ENCODE results near the gene BCO2. TPM values are rescaled to one million over a fixed set of nuclear protein-coding genes. Genes with fewer than 3 reads are reported as not detected.
A peak's percentile ranks its signal among the peaks of the same experiment; 100 is the strongest.

BCO2 gene
- total and polyA plus RNA-seq, 2 experiments from 2014 or later, result 23.9 to 39.1 TPM

DNA sequence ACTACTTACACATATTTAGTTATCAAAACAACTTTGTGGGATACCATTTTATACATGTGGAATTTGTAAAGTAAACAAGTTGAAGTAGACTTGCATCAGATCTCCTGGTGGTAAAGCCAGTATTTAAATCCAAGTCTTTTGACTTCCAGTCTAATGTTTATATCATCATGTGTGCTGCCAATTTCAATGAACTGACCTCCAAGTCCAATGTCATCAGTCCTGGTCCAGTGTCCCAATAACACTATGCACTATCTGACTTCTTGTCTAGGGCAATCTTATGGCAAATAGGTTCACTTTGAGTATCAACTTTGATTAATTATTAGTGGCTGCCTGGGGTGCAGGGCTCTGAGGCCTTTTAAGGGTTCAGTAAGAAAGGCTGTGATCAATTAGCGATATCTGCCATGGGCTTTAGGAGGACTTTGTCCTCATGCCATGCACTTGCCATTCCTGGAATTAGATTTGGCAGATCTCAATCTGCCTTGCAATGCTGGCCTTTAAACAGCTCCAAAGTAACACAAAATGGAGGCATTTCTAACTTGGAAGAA is 41.3 kb downstream of the BCO2 start:
- Histone ChIP-seq H3K4me3 (no peak overlapping the region), H2AFZ (no peak overlapping the region), H3K79me2 (no peaks in the 10 kb centered on the region), H3K9me2 (replicated peaks; ENCODE audit: insufficient read depth) (no peaks in the 10 kb centered on the region), H3K27ac (no peak overlapping the region), H3K9me3 (ENCODE audit: low read depth) (no peaks in the 10 kb centered on the region), H3K36me3 (replicated peaks; ENCODE audit: insufficient read depth, low read depth) (no peaks in the 10 kb centered on the region), H4K20me1 (ENCODE audit: insufficient read depth, poor library complexity, severe bottlenecking) (no peaks in the 10 kb centered on the region), H3K27me3 (no peaks in the 10 kb centered on the region), H3K4me1 (ENCODE audit: insufficient read depth) (peaks cover 9% of the 10 kb centered on the region), H3K4me2 (no peak overlapping the region)
- WGBS (ENCODE audit: low lambda C conversion rate, missing lambda C conversion rate), result 90% methylated on average over 1 of the region's 1 CpG
- no peak for DNase-seq (ENCODE audit: low spot score)
- TF ChIP-seq EZH2 (IDR thresholded peaks at IDR 0.05; ENCODE audit: borderline replicate concordance) (no peak), EZH2phosphoT487 (IDR thresholded peaks at IDR 0.05; ENCODE audit: low read depth, severe bottlenecking, unreplicated experiment) (no peak)
- TF ChIP-seq, protein P1, sequence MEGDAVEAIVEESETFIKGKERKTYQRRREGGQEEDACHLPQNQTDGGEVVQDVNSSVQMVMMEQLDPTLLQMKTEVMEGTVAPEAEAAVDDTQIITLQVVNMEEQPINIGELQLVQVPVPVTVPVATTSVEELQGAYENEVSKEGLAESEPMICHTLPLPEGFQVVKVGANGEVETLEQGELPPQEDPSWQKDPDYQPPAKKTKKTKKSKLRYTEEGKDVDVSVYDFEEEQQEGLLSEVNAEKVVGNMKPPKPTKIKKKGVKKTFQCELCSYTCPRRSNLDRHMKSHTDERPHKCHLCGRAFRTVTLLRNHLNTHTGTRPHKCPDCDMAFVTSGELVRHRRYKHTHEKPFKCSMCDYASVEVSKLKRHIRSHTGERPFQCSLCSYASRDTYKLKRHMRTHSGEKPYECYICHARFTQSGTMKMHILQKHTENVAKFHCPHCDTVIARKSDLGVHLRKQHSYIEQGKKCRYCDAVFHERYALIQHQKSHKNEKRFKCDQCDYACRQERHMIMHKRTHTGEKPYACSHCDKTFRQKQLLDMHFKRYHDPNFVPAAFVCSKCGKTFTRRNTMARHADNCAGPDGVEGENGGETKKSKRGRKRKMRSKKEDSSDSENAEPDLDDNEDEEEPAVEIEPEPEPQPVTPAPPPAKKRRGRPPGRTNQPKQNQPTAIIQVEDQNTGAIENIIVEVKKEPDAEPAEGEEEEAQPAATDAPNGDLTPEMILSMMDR (IDR thresholded peaks at IDR 0.05; ENCODE audit: poor library complexity), result no peak

DNA sequence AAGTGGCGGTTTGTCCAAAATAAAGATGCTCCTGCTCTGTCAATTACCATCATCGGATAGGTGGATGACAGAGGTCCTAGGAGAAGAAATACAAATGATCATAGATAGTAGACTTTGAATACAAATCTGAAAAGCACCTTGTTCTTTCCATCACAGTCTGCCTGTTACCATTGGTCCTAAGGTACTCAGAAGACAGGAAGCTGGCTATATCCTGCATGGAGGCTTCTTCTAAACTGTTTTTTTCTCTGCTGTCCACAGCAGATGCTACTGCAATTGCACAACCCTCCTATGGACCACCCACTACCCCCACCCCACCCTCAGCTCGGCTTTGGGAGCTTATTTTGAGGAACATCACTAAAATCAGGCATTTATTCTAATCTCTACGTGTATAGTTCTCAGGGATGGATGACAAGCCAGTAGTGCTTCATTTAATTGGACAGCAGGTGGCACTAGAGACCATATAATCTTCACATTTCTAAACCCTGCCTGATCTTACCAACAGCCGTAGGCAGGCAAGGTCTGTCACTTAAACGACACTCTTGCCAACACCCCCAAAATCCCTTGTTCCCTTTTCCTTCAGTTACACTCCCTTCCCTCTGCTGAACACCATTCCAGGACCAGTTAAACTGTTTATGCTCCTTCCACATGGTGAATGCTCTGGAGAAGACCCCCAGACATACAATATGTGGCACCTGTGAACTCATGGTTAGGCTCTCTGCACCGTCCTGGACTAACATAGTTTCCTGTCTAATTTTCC is 44.3 kb downstream of the BCO2 start:
- peak; percentile 77 for DNase-seq (ENCODE audit: low spot score)
- peaks cover 6% of the 10 kb centered on the region for H3K4me1 ChIP-seq (ENCODE audit: insufficient read depth)
- H3K36me3 ChIP-seq (replicated peaks; ENCODE audit: insufficient read depth, low read depth), result no peaks in the 10 kb centered on the region
- H3K9me2 ChIP-seq (replicated peaks; ENCODE audit: insufficient read depth), result no peaks in the 10 kb centered on the region
- H3K27ac ChIP-seq, result no peak overlapping the region
- H3K4me2 ChIP-seq, result no peak overlapping the region
- H3K4me3 ChIP-seq, result no peak overlapping the region
- no peaks in the 10 kb centered on the region for H3K79me2 ChIP-seq
- 37% methylated on average over 7 of the region's 7 CpGs for WGBS (ENCODE audit: low lambda C conversion rate, missing lambda C conversion rate)
- TF ChIP-seq, protein P1 (IDR thresholded peaks at IDR 0.05; ENCODE audit: poor library complexity), result peak; percentile 86
- TF ChIP-seq EZH2 (IDR thresholded peaks at IDR 0.05; ENCODE audit: borderline replicate concordance) (no peak), EZH2phosphoT487 (IDR thresholded peaks at IDR 0.05; ENCODE audit: low read depth, severe bottlenecking, unreplicated experiment) (no peak)
- no peak overlapping the region for H2AFZ ChIP-seq
- H3K9me3 ChIP-seq (ENCODE audit: low read depth), result no peaks in the 10 kb centered on the region
- H3K27me3 ChIP-seq, result no peaks in the 10 kb centered on the region
- H4K20me1 ChIP-seq (ENCODE audit: insufficient read depth, poor library complexity, severe bottlenecking), result no peaks in the 10 kb centered on the region

DNA sequence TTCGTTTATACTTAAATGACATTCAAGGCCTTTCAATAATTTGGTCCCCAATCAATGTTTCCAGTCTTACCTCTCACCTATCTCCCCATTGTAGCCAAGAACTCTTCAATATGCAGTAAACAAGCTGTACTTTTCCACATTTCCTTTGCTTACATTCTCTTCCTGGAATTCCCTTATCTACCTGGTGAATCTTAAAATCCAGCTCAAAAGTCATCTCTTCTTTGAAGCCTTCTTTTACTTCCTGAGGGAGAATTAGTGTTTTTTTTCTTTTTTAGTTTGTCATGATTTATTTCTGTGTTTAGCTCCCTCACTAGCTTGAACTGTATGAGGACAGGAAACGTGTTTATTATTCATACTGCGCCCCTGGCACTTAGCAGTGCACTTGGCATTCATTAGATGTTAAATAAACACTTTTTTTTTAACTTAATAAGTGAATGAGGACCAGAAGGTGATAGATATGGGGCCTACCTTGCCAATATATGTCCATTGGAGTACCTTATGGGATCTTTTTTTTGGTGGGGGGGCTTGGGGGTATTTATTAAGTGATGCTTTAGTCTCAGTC is 46.0 kb downstream of the BCO2 start:
- no peak overlapping the region for H3K27ac ChIP-seq
- no peaks in the 10 kb centered on the region for H3K79me2 ChIP-seq
- H3K9me3 ChIP-seq (ENCODE audit: low read depth), result no peaks in the 10 kb centered on the region
- no peak for TF ChIP-seq EZH2 (IDR thresholded peaks at IDR 0.05; ENCODE audit: borderline replicate concordance)
- TF ChIP-seq, protein P1 (IDR thresholded peaks at IDR 0.05; ENCODE audit: poor library complexity), result no peak
- TF ChIP-seq EZH2phosphoT487 (IDR thresholded peaks at IDR 0.05; ENCODE audit: low read depth, severe bottlenecking, unreplicated experiment), result no peak
- WGBS (ENCODE audit: low lambda C conversion rate, missing lambda C conversion rate), result 53% methylated on average over 3 of the region's 3 CpGs
- H2AFZ ChIP-seq, result no peak overlapping the region
- no peak overlapping the region for H3K4me2 ChIP-seq
- DNase-seq (ENCODE audit: low spot score), result no peak
- H3K4me3 ChIP-seq, result no peak overlapping the region
- no peaks in the 10 kb centered on the region for H3K36me3 ChIP-seq (replicated peaks; ENCODE audit: insufficient read depth, low read depth)
- H4K20me1 ChIP-seq (ENCODE audit: insufficient read depth, poor library complexity, severe bottlenecking), result no peaks in the 10 kb centered on the region
- H3K9me2 ChIP-seq (replicated peaks; ENCODE audit: insufficient read depth), result no peaks in the 10 kb centered on the region
- peaks cover 6% of the 10 kb centered on the region for H3K4me1 ChIP-seq (ENCODE audit: insufficient read depth)
- no peaks in the 10 kb centered on the region for H3K27me3 ChIP-seq
